Breast epithelium (tissue), 4 donors: ENCODE results near the gene ATP9B. TPM values are rescaled to one million over a fixed set of nuclear protein-coding genes. Genes with fewer than 3 reads are reported as not detected.

ENCODE experiments used
- DNase-seq, 2 donors: peaks; one replicate each; pipeline ENCODE4 v3.0.0-alpha.2; 2019; ENCODE audit warnings: low spot score in 2 of 2
- H3K27ac ChIP-seq, 2 donors: fragments of 200-600 bp; sonication (generic) in 1 of 2; one replicate each; pipeline ENCODE4 v1.5.1; 2016 to 2019; ENCODE audit warnings: mild to moderate bottlenecking in 1 of 2
- H3K27me3 ChIP-seq, 2 donors: fragments of 200-600 bp; sonication (generic) in 1 of 2; one replicate each; pipeline versions ENCODE4 v1.5.1 to v1.6.0; 2017 to 2019; ENCODE audit warnings: control low read depth in 1 of 2, mild to moderate bottlenecking in 1 of 2
- H3K36me3 ChIP-seq: fragments of 200-600 bp; one replicate; pipeline ENCODE4 v1.5.1; 2019
- H3K4me1 ChIP-seq, 2 donors: fragments of 200-600 bp; sonication (generic); one replicate each; pipeline ENCODE4 v1.5.1; 2016 to 2019; ENCODE audit warnings: control low read depth in 1 of 2
- H3K4me3 ChIP-seq, 3 donors: fragments of 200-600 bp; sonication (generic); 1 replicate in 2 of 3; 2 replicates in 1 of 3; pipeline ENCODE4 v1.5.1; 2016 to 2019; ENCODE audit warnings: mild to moderate bottlenecking in 3 of 3, moderate library complexity in 2 of 3
- H3K9me3 ChIP-seq, 2 donors: fragments of 200-600 bp; sonication (generic) in 1 of 2; one replicate each; pipeline ENCODE4 v1.5.1; 2016 to 2019; ENCODE audit warnings: control low read depth in 1 of 2
- POLR2A ChIP-seq: fragments of 450-650 bp; IDR thresholded peaks from one replicate; pipeline ENCODE4 v1.6.1; 2016; ENCODE audit warnings: antibody characterized with exemption, mild to moderate bottlenecking, moderate library complexity
- POLR2AphosphoS5 ChIP-seq, 3 donors: sonication (generic); formaldehyde crosslinking; IDR thresholded peaks; one replicate each; pipeline ENCODE4 v1.6.1; 2017; ENCODE audit warnings: antibody characterized with exemption in 3 of 3
- intact Hi-C: fragments of 100-400 bp; cut with DNase I; formaldehyde crosslinking; loops from one replicate; pipeline ENCODE4 v1.15.1; 2023; ENCODE audit warnings: low total_unique reads
- total RNA-seq, 3 donors: library from RNA; depleted of rRNA; stranded (reverse); fragments of >200 nt; gene quantifications; one replicate each; pipeline ENCODE4 v1.1.0, GENCODE V29; 2016
- TF ChIP-seq, protein P1 (sequence below), 3 donors: fragments of 450-650 bp; IDR thresholded peaks; one replicate each; pipeline ENCODE4 v1.5.1; 2016 to 2017; ENCODE audit warnings: antibody characterized with exemption in 3 of 3, mild to moderate bottlenecking in 3 of 3, moderate library complexity in 3 of 3

ATP9B gene
- total RNA-seq, 3 donors from 2014 or later: 42.1 to 55.9 (median 54.4) TPM

GRCh38 chr18:79320216-79320850 lies 251.1 kb downstream of the ATP9B start:
- Histone ChIP-seq H3K27ac (no peak overlapping the region), H3K27me3 (no peaks in the 10 kb centered on the region), H3K9me3 (no peaks in the 10 kb centered on the region), H3K4me1 (no peaks in the 10 kb centered on the region), H3K4me3 (no peak overlapping the region), H3K36me3 (no peaks in the 10 kb centered on the region)
- intact Hi-C loops: no loop called here
- DNase-seq: no peak
- TF ChIP-seq POLR2AphosphoS5 (IDR thresholded peaks at IDR 0.05) (no peak), POLR2A (no peak)
- TF ChIP-seq, protein P1, sequence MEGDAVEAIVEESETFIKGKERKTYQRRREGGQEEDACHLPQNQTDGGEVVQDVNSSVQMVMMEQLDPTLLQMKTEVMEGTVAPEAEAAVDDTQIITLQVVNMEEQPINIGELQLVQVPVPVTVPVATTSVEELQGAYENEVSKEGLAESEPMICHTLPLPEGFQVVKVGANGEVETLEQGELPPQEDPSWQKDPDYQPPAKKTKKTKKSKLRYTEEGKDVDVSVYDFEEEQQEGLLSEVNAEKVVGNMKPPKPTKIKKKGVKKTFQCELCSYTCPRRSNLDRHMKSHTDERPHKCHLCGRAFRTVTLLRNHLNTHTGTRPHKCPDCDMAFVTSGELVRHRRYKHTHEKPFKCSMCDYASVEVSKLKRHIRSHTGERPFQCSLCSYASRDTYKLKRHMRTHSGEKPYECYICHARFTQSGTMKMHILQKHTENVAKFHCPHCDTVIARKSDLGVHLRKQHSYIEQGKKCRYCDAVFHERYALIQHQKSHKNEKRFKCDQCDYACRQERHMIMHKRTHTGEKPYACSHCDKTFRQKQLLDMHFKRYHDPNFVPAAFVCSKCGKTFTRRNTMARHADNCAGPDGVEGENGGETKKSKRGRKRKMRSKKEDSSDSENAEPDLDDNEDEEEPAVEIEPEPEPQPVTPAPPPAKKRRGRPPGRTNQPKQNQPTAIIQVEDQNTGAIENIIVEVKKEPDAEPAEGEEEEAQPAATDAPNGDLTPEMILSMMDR (IDR thresholded peaks at IDR 0.05): no peak

GRCh38 chr18:79321625-79322405 lies 252.6 kb downstream of the ATP9B start:
- Histone ChIP-seq H3K36me3 (no peaks in the 10 kb centered on the region), H3K4me1 (no peaks in the 10 kb centered on the region), H3K27ac (no peak overlapping the region), H3K4me3 (no peak overlapping the region), H3K27me3 (no peaks in the 10 kb centered on the region), H3K9me3 (no peaks in the 10 kb centered on the region)
- intact Hi-C loops: no loop called here
- TF ChIP-seq POLR2A (no peak), POLR2AphosphoS5 (IDR thresholded peaks at IDR 0.05) (no peak)
- TF ChIP-seq, protein P1 (IDR thresholded peaks at IDR 0.05): no peak
- no peak for DNase-seq

DNA sequence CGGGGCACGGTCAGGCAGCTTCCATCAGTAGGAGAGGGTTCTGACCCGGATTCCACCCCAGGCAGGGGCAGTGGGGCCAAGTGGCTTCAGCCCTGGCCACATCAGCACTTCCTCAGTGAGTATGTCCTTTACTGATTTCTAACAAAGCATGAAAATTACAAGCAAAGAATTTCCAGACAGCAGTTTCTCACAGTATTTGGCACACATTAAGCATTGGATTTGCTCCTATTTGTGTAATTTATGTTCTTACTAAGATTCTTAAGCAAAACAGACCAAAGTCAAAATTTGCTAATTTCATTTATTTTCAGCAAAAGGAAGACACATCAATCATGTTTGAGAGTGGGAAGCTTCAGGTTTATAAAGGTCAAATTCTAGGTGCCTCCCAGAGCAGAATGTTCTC lies 253.2 kb downstream of the ATP9B start:
- no peak for TF ChIP-seq POLR2A
- no peak for TF ChIP-seq POLR2AphosphoS5 (IDR thresholded peaks at IDR 0.05)
- TF ChIP-seq, protein P1 (IDR thresholded peaks at IDR 0.05): no peak
- Histone ChIP-seq H3K4me3 (no peak overlapping the region), H3K27ac (no peak overlapping the region), H3K9me3 (no peaks in the 10 kb centered on the region), H3K27me3 (no peaks in the 10 kb centered on the region), H3K4me1 (no peaks in the 10 kb centered on the region), H3K36me3 (no peaks in the 10 kb centered on the region)
- no peak for DNase-seq
- intact Hi-C loops: no loop called here

DNA sequence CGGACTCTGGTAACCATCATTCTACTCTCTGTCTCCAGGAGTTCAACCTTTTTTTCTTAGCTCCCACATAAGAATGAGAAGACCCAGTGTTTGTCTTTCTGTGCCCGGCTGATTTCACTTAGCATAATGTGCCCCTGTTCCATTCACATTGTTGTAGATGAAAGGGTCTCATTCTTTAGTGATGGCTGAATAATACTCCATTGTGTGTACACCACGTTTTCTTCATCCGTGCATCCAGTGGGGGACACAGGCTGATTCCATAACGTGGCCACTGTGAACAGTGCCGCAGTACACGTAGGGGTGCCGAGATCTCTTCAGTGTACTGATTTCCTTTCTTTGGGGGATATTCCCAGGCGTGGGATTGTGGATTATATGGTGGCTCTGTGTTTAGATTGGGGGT lies 254.3 kb downstream of the ATP9B start:
- no peaks in the 10 kb centered on the region for H3K27me3 ChIP-seq
- TF ChIP-seq POLR2A (no peak), POLR2AphosphoS5 (IDR thresholded peaks at IDR 0.05) (no peak)
- TF ChIP-seq, protein P1 (IDR thresholded peaks at IDR 0.05): no peak
- H3K36me3 ChIP-seq: no peaks in the 10 kb centered on the region
- H3K4me3 ChIP-seq: no peak overlapping the region
- no peaks in the 10 kb centered on the region for H3K9me3 ChIP-seq
- intact Hi-C loops: no loop called here
- no peaks in the 10 kb centered on the region for H3K4me1 ChIP-seq
- H3K27ac ChIP-seq: no peak overlapping the region
- no peak for DNase-seq
